Glutamatergic neuron (in vitro differentiated cells): ENCODE measurements around the gene WDFY4. TPM values are rescaled to one million over a fixed set of nuclear protein-coding genes. Genes with fewer than 3 reads are reported as not detected.

Experiments
- DNase-seq: peaks from one replicate; pipeline ENCODE4 v3.0.0; 2022
- H3K27ac Mint-ChIP-seq: one replicate; pipeline ENCODE4 v1.8.0; 2020; ENCODE audit warnings: mild to moderate bottlenecking, mixed read lengths, inconsistent platforms; ENCODE audit not compliant: unreplicated experiment
- H3K27me3 Mint-ChIP-seq: one replicate; pipeline ENCODE4 v1.8.0; 2020; ENCODE audit warnings: mild to moderate bottlenecking, moderate library complexity, mixed read lengths, inconsistent platforms; ENCODE audit not compliant: unreplicated experiment
- H3K36me3 Mint-ChIP-seq: one replicate; pipeline ENCODE4 v1.8.0; 2020; ENCODE audit warnings: mild to moderate bottlenecking, mixed read lengths, inconsistent platforms; ENCODE audit not compliant: unreplicated experiment
- H3K4me1 Mint-ChIP-seq: one replicate; pipeline ENCODE4 v1.8.0; 2020; ENCODE audit warnings: mild to moderate bottlenecking, low read depth, mixed read lengths, inconsistent platforms; ENCODE audit not compliant: unreplicated experiment
- H3K4me3 Mint-ChIP-seq: one replicate; pipeline ENCODE4 v1.8.0; 2020; ENCODE audit warnings: mild to moderate bottlenecking, mixed read lengths, inconsistent platforms; ENCODE audit not compliant: unreplicated experiment
- H3K9me3 Mint-ChIP-seq: one replicate; pipeline ENCODE4 v1.8.0; 2020; ENCODE audit warnings: mild to moderate bottlenecking, moderate library complexity, mixed read lengths, inconsistent platforms; ENCODE audit not compliant: unreplicated experiment
- CTCF ChIP-seq: fragments of 200-600 bp; sonication (generic); IDR thresholded peaks from one replicate; pipeline ENCODE4 v1.5.0; 2021; ENCODE audit not compliant: partially characterized antibody, unreplicated experiment
- total RNA-seq: library from RNA; stranded (reverse); fragmentation: NEBNext Ultra II Directional; extraction: Animal tissue kit (Norgen Biotek cat#: 25700); gene quantifications from one replicate; pipeline ENCODE4 v1.2.1, GENCODE V29; 2021; ENCODE audit not compliant: unreplicated experiment

Gene WDFY4
- total RNA-seq, 1 donor from 2014 or later = not detected

GRCh38 chr10:48658243-48658974 lies 26.3 kb upstream of the WDFY4 start:
- Mint-ChIP-seq H3K27ac (no peak overlapping the region), H3K27me3 (peaks cover 2% of the 10 kb centered on the region)
- peak; percentile 98 for TF ChIP-seq CTCF

GRCh38 chr10:48658975-48659269 lies 25.8 kb upstream of the WDFY4 start:
- no peak for TF ChIP-seq CTCF
- no peak overlapping the region for H3K4me3 Mint-ChIP-seq
- no peaks in the 10 kb centered on the region for H3K36me3 Mint-ChIP-seq
- H3K27me3 Mint-ChIP-seq = peaks cover 2% of the 10 kb centered on the region
- H3K4me1 Mint-ChIP-seq = peaks cover 8% of the 10 kb centered on the region
- no peak overlapping the region for H3K27ac Mint-ChIP-seq
- DNase-seq = no peak
- peaks cover 6% of the 10 kb centered on the region for H3K9me3 Mint-ChIP-seq

More at GRCh38 chr10:48658243-48658974, 26.3 kb upstream of the WDFY4 start:
- peak; percentile 86 for DNase-seq
- no peak overlapping the region for H3K4me3 Mint-ChIP-seq
- no peaks in the 10 kb centered on the region for H3K36me3 Mint-ChIP-seq
- peaks cover 7% of the 10 kb centered on the region for H3K9me3 Mint-ChIP-seq
- peaks cover 8% of the 10 kb centered on the region for H3K4me1 Mint-ChIP-seq

GRCh38 chr10:48659790-48660189 lies 24.9 kb upstream of the WDFY4 start:
- peak; percentile 71 for TF ChIP-seq CTCF

GRCh38 chr10:48661441-48661840 lies 23.2 kb upstream of the WDFY4 start:
- no peak for DNase-seq
- Mint-ChIP-seq H3K36me3 (peaks cover 10% of the 10 kb centered on the region), H3K27ac (no peak overlapping the region), H3K9me3 (peaks cover 5% of the 10 kb centered on the region), H3K27me3 (peaks cover under 1% of the 10 kb centered on the region), H3K4me1 (peaks cover 6% of the 10 kb centered on the region), H3K4me3 (no peak overlapping the region)
- TF ChIP-seq CTCF = no peak

More at GRCh38 chr10:48659790-48660189, 24.9 kb upstream of the WDFY4 start:
- DNase-seq = no peak
- Mint-ChIP-seq H3K27ac (no peak overlapping the region), H3K9me3 (peaks cover 4% of the 10 kb centered on the region), H3K4me1 (peaks cover 8% of the 10 kb centered on the region), H3K4me3 (no peak overlapping the region), H3K27me3 (peaks cover 2% of the 10 kb centered on the region), H3K36me3 (peaks cover 1% of the 10 kb centered on the region)

- Mint-ChIP-seq H3K27ac (no peak overlapping the region), H3K36me3 (peaks cover 10% of the 10 kb centered on the region), H3K4me3 (no peak overlapping the region), H3K27me3 (no peaks in the 10 kb centered on the region), H3K9me3 (peaks cover 4% of the 10 kb centered on the region), H3K4me1 (no peaks in the 10 kb centered on the region)
- no peak for TF ChIP-seq CTCF
- no peak for DNase-seq
These were observed 16.6 kb upstream of the WDFY4 start for GRCh38 chr10:48667960-48668590.
